ENCODE results near the gene WDR47. TPM values are rescaled to one million over a fixed set of nuclear protein-coding genes. Genes with fewer than 3 reads are reported as not detected.
A peak's percentile ranks its signal among the peaks of the same experiment; 100 is the strongest.

The WDR47 gene
- total RNA-seq, 1 donor from 2014 or later = 25.2 TPM

DNA sequence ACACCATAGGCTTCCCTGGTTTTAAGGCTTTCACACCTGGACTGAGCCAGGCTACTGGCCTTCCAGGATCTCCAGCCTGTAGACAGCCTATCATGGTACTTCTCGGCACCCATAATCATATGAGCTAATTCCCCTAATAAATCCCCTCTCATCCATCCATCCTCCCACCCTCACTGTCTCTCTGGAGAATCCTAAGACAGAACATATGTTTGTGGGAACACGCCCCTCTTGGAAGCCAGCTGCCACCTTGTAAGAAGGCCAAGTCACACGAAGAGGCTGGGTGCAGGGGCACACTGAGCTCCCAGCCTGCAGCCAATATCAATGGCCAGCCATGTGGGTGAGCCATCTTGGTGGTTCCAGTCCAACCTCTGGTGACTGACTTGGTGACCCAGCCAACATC is 86.0 kb downstream of the WDR47 start:
- TF ChIP-seq, protein P1, sequence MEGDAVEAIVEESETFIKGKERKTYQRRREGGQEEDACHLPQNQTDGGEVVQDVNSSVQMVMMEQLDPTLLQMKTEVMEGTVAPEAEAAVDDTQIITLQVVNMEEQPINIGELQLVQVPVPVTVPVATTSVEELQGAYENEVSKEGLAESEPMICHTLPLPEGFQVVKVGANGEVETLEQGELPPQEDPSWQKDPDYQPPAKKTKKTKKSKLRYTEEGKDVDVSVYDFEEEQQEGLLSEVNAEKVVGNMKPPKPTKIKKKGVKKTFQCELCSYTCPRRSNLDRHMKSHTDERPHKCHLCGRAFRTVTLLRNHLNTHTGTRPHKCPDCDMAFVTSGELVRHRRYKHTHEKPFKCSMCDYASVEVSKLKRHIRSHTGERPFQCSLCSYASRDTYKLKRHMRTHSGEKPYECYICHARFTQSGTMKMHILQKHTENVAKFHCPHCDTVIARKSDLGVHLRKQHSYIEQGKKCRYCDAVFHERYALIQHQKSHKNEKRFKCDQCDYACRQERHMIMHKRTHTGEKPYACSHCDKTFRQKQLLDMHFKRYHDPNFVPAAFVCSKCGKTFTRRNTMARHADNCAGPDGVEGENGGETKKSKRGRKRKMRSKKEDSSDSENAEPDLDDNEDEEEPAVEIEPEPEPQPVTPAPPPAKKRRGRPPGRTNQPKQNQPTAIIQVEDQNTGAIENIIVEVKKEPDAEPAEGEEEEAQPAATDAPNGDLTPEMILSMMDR (IDR thresholded peaks at IDR 0.05) = no peak
- H3K9me3 Mint-ChIP-seq (ENCODE audit: unreplicated experiment) = no peaks in the 10 kb centered on the region
- no peak overlapping the region for H3K27ac Mint-ChIP-seq (ENCODE audit: unreplicated experiment)
- H3K4me3 Mint-ChIP-seq (ENCODE audit: unreplicated experiment) = no peak overlapping the region
- DNase-seq (ENCODE audit: extremely low spot score, unreplicated experiment) = no peak
- peaks cover 16% of the 10 kb centered on the region for H3K36me3 Mint-ChIP-seq (ENCODE audit: unreplicated experiment)
- no peaks in the 10 kb centered on the region for H3K27me3 Mint-ChIP-seq (ENCODE audit: unreplicated experiment)
- H3K4me1 Mint-ChIP-seq (ENCODE audit: unreplicated experiment) = peaks cover 9% of the 10 kb centered on the region

DNA sequence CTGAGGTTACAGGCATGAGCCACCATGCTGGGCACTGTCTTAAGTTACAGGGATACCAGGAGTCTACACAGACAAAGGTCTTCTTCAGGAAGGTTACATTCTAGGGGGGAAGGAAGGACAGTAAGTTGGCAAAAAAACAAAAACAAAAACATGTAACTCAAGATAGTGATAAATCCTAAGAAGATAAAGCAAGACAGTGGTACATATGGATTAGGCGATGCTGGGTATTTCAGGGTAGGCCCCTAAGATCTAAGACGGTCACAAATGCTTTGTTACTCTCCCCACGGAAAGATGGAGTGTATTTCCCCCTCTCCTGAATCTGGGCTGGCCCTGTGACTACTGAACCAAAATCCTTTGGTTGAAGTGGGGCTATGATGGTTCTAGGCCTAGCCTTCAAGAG is 86.8 kb downstream of the WDR47 start:
- TF ChIP-seq, protein P1 (IDR thresholded peaks at IDR 0.05) = no peak
- peaks cover 4% of the 10 kb centered on the region for H3K4me1 Mint-ChIP-seq (ENCODE audit: unreplicated experiment)
- no peak for DNase-seq (ENCODE audit: extremely low spot score, unreplicated experiment)
- no peaks in the 10 kb centered on the region for H3K9me3 Mint-ChIP-seq (ENCODE audit: unreplicated experiment)
- no peaks in the 10 kb centered on the region for H3K27me3 Mint-ChIP-seq (ENCODE audit: unreplicated experiment)
- no peak overlapping the region for H3K27ac Mint-ChIP-seq (ENCODE audit: unreplicated experiment)
- H3K36me3 Mint-ChIP-seq (ENCODE audit: unreplicated experiment) = peaks cover 16% of the 10 kb centered on the region
- H3K4me3 Mint-ChIP-seq (ENCODE audit: unreplicated experiment) = no peak overlapping the region

DNA sequence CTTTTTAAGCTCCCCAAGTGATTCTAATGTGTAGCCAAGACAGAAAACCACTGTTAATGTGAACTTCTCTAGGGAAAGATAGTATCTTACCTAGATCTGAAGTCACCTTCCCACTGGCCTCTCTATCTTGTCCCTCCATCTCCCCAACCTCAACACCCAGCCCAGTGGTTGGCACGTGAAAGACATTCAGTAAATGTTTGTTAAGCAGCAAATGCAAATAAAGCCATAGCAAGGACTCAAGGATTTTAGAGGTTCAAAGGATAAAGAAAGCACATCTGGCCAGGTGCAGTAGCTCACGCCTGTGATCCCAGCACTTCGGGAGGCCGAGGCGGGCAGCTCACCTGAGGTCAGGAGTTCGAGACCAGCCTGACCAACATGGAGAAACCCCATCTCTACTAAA is 88.5 kb downstream of the WDR47 start:
- Mint-ChIP-seq H3K27ac (ENCODE audit: unreplicated experiment) (no peak overlapping the region), H3K4me3 (ENCODE audit: unreplicated experiment) (no peak overlapping the region), H3K36me3 (ENCODE audit: unreplicated experiment) (peaks cover 14% of the 10 kb centered on the region), H3K9me3 (ENCODE audit: unreplicated experiment) (no peaks in the 10 kb centered on the region), H3K4me1 (ENCODE audit: unreplicated experiment) (peaks cover 9% of the 10 kb centered on the region), H3K27me3 (ENCODE audit: unreplicated experiment) (no peaks in the 10 kb centered on the region)
- TF ChIP-seq, protein P1 (IDR thresholded peaks at IDR 0.05) = no peak
- no peak for DNase-seq (ENCODE audit: extremely low spot score, unreplicated experiment)

DNA sequence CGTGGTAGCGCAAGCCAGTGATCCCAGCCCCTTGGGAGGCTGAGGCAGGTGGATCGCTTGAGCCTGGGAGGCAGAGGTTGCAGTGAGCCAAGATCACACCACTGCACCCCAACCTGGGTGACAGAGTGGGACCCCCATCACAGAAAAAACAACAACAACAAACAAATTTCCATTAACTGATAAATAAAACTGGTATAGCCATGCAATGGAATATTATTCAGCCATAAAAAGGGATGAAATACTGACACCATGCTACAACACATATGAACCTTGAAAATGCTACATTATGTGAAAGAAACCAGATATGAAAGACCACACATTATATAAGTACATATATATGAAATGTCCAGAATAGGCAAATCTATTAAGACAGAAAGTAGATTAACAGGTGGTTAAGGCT is 90.7 kb downstream of the WDR47 start:
- TF ChIP-seq, protein P1 (IDR thresholded peaks at IDR 0.05) = no peak
- Mint-ChIP-seq H3K36me3 (ENCODE audit: unreplicated experiment) (peaks cover 14% of the 10 kb centered on the region), H3K27ac (ENCODE audit: unreplicated experiment) (no peak overlapping the region), H3K4me1 (ENCODE audit: unreplicated experiment) (peaks cover 16% of the 10 kb centered on the region), H3K9me3 (ENCODE audit: unreplicated experiment) (no peaks in the 10 kb centered on the region), H3K27me3 (ENCODE audit: unreplicated experiment) (no peaks in the 10 kb centered on the region), H3K4me3 (ENCODE audit: unreplicated experiment) (no peak overlapping the region)
- DNase-seq (ENCODE audit: extremely low spot score, unreplicated experiment) = no peak

DNA sequence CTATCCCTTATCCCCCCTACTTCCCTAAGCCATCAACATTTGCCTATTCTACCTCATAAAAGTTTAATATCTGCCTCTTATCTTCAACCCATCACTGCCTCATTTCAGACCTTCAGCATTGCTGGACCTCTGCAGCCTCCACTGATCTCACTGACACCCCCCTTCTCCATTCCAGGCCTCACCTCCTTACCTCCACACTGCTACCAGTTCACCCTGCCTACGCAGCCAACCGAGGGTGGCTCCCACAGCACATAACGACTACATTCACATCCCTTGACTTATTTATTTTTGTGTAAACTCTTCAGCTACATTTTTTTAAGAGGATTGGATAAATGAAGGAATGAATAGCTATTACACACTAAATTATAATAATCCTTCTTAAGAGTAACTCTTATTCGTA is 92.9 kb downstream of the WDR47 start:
- H3K36me3 Mint-ChIP-seq (ENCODE audit: unreplicated experiment) = peaks cover 17% of the 10 kb centered on the region
- H3K4me3 Mint-ChIP-seq (ENCODE audit: unreplicated experiment) = peak overlapping the region; percentile 12
- peaks cover 16% of the 10 kb centered on the region for H3K4me1 Mint-ChIP-seq (ENCODE audit: unreplicated experiment)
- no peak for DNase-seq (ENCODE audit: extremely low spot score, unreplicated experiment)
- H3K9me3 Mint-ChIP-seq (ENCODE audit: unreplicated experiment) = no peaks in the 10 kb centered on the region
- H3K27ac Mint-ChIP-seq (ENCODE audit: unreplicated experiment) = peak overlapping the region; percentile 23
- TF ChIP-seq, protein P1 (IDR thresholded peaks at IDR 0.05) = no peak
- no peaks in the 10 kb centered on the region for H3K27me3 Mint-ChIP-seq (ENCODE audit: unreplicated experiment)

Data from osteocyte (in vitro differentiated cells).